Measurements from ENCODE around the gene RNF126.

Gene RNF126

DNA sequence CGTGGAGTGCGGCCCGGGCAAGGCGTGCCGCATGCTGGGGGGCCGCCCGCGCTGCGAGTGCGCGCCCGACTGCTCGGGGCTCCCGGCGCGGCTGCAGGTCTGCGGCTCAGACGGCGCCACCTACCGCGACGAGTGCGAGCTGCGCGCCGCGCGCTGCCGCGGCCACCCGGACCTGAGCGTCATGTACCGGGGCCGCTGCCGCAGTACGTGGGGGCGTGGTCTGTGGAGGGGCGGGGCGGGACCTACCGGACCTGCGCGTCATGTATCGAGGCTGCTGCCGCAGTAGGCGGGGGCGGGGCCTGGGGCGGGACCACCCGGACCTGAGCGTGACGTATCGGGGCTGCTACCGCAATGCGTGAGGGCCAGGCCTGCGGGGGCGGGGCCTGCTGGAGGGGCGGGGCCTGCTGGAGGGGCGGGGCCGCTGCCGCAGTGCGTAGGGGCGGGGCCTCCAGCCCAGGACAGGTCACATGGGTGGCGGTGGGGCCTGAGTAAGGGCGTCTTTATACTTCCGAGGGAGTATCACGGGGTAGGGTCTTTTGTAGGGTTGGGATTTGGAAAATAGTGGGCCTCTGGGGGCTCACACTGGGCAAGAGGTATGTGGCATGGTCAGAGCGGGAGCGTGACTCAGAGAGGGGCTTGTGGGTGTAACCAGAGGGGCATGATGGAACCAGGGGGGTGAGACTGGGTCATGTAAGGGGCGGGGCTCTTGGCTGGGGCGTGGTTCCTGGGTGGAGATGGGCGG lies 17.4 kb upstream of the RNF126 start:
- Histone ChIP-seq H3K27me3 (peaks cover 37 to 46% (median 44%) of the 10 kb centered on the region in 11 experiments), H3K4me1 (peaks cover 13 to 42% (median 34%) of the 10 kb centered on the region in 10 experiments), H3K36me3 (no peaks in the 10 kb centered on the region), H3K9me3 (replicated peaks in 1 of 11) (no peaks in the 10 kb centered on the region), H3K9ac (peak overlapping the region; percentile 83 to 98 (median 92)), H3K4me2 (peak overlapping the region; percentile 77 to 97 (median 95)), H4K20me1 (peaks cover 11 to 32% (median 21%) of the 10 kb centered on the region in 11 experiments; a peak in 19 of 22 replicates), H3K4me3 (peak overlapping the region; percentile 77 to 91 (median 86)), H3K27ac (peak overlapping the region; percentile 86 to 94 (median 92))
- TF ChIP-seq Cebpa-rat (IDR thresholded peaks at IDR 0.05) = no peak

GRCh38 chr19:679418-680286 lies 16.6 kb upstream of the RNF126 start:
- Histone ChIP-seq H3K27me3 (peaks cover 45 to 49% (median 48%) of the 10 kb centered on the region in 11 experiments), H3K9ac (peak overlapping the region; percentile 80 to 98 (median 92)), H3K4me1 (peaks cover 13 to 40% (median 29%) of the 10 kb centered on the region in 10 experiments), H4K20me1 (peaks cover 11 to 39% (median 21%) of the 10 kb centered on the region in 11 experiments; a peak in 19 of 22 replicates), H3K9me3 (replicated peaks in 1 of 11) (no peaks in the 10 kb centered on the region), H3K36me3 (no peaks in the 10 kb centered on the region), H3K4me2 (peak overlapping the region; percentile 77 to 97 (median 95)), H3K27ac (peak overlapping the region; percentile 74 to 92 (median 91)), H3K4me3 (peak overlapping the region; percentile 77 to 91 (median 86))
- no peak for TF ChIP-seq Cebpa-rat (IDR thresholded peaks at IDR 0.05)

DNA sequence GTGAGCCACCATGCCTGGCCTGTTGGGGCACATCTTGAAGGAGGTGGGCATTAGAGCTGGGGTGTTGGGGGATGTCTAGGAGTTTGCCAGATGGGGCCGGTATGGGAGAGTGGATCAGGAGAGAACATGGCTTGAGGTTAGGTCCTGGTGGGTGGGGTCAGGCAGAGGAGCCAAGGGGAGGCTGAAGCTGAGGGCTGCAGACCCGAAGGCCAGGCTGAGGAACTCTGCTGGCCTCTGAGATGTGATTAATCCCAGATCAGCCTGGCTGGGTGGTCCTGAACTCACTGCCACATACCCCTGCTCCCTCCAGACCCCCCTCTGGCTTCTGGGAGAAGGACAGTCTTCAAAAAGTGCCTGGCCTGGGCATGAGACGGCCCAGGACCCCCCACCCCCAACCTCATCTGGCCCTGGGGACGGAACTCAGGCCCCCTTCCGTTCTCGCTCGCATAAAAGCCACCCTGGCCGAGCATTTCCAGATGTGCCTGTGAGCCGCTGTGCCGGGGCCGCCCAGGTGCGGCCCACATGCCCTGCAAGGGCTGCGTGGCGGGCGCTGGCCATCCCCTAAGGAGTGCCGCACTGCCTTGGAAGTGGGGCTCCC lies 15.9 kb upstream of the RNF126 start:
- Histone ChIP-seq H3K27ac (peak overlapping the region in 3 of 11 experiments; percentile 48 to 92 (median 92); a peak in 3 of 22 replicates), H3K9me3 (replicated peaks in 1 of 11) (no peaks in the 10 kb centered on the region), H3K36me3 (no peaks in the 10 kb centered on the region), H3K4me3 (peak overlapping the region; percentile 77 to 91 (median 86); a peak in 19 of 20 replicates), H4K20me1 (peaks cover 11 to 43% (median 21%) of the 10 kb centered on the region in 11 experiments; a peak in 19 of 22 replicates), H3K9ac (peak overlapping the region; percentile 80 to 98 (median 92); a peak in 16 of 22 replicates), H3K4me1 (peaks cover 13 to 40% (median 29%) of the 10 kb centered on the region in 10 experiments), H3K4me2 (peak overlapping the region; percentile 77 to 97 (median 95)), H3K27me3 (peaks cover 53 to 56% (median 55%) of the 10 kb centered on the region in 11 experiments)
- no peak for TF ChIP-seq Cebpa-rat (IDR thresholded peaks at IDR 0.05)

DNA sequence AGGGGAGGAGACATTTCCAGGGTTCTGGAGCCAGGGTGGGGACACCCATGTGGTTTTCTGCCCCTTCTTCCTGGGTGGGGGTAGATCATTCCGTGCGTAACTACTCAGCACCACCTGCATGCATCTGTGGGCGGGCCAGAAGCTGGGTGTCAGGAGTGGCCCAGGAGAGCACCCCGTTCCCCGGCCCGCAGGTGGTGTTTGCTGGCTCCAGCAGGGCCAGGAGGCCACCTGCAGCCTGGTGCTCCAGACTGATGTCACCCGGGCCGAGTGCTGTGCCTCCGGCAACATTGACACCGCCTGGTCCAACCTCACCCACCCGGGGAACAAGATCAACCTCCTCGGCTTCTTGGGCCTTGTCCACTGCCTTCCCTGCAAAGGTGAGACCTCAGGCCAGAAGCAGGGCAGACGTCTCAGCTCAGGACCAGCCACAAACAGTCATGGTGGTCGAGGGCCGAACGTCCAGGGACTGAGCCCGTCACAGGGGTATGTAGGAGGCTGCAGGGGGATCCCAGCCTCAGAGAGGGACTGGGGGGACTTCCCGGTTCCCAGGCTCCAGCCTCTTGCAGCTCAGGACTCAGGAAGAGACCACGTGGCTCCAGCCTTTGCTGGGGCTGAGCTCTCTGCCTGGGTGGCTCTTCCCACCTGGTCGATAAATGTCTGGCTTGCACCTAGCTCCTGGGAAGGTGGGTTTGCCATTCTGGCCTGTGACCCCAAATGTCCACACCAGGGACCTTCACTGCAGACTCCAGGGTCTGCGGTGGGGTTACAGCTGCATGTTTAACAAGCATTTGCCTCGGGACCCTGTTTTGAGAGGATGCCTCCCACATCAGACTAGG lies 14.8 kb upstream of the RNF126 start:
- Histone ChIP-seq H3K4me2 (peak overlapping the region in 8 of 11 experiments; percentile 23 to 94 (median 44); a peak in 13 of 22 replicates), H3K9me3 (replicated peaks in 1 of 11) (no peaks in the 10 kb centered on the region), H3K36me3 (no peaks in the 10 kb centered on the region), H4K20me1 (peaks cover 11 to 43% (median 21%) of the 10 kb centered on the region in 11 experiments; a peak in 19 of 22 replicates), H3K4me1 (peaks cover 13 to 40% (median 29%) of the 10 kb centered on the region in 10 experiments), H3K9ac (no peak overlapping the region; a peak in 1 of 22 replicates), H3K27ac (no peak overlapping the region), H3K4me3 (no peak overlapping the region), H3K27me3 (peaks cover 54 to 62% (median 57%) of the 10 kb centered on the region in 11 experiments)
- TF ChIP-seq Cebpa-rat (IDR thresholded peaks at IDR 0.05) = no peak

GRCh38 chr19:677201-677600 lies 14.2 kb upstream of the RNF126 start:
- H3K4me2 ChIP-seq = no peak overlapping the region
- no peaks in the 10 kb centered on the region for H3K36me3 ChIP-seq
- peaks cover 11 to 43% (median 21%) of the 10 kb centered on the region in 11 experiments; a peak in 19 of 22 replicates for H4K20me1 ChIP-seq
- H3K4me1 ChIP-seq = peaks cover 13 to 40% (median 29%) of the 10 kb centered on the region in 10 experiments
- no peak overlapping the region for H3K9ac ChIP-seq
- peaks cover 54 to 62% (median 57%) of the 10 kb centered on the region in 11 experiments for H3K27me3 ChIP-seq
- no peak overlapping the region for H3K4me3 ChIP-seq
- TF ChIP-seq Cebpa-rat (IDR thresholded peaks at IDR 0.05) = no peak
- no peaks in the 10 kb centered on the region for H3K9me3 ChIP-seq (replicated peaks in 1 of 11)
- H3K27ac ChIP-seq = no peak overlapping the region

DNA sequence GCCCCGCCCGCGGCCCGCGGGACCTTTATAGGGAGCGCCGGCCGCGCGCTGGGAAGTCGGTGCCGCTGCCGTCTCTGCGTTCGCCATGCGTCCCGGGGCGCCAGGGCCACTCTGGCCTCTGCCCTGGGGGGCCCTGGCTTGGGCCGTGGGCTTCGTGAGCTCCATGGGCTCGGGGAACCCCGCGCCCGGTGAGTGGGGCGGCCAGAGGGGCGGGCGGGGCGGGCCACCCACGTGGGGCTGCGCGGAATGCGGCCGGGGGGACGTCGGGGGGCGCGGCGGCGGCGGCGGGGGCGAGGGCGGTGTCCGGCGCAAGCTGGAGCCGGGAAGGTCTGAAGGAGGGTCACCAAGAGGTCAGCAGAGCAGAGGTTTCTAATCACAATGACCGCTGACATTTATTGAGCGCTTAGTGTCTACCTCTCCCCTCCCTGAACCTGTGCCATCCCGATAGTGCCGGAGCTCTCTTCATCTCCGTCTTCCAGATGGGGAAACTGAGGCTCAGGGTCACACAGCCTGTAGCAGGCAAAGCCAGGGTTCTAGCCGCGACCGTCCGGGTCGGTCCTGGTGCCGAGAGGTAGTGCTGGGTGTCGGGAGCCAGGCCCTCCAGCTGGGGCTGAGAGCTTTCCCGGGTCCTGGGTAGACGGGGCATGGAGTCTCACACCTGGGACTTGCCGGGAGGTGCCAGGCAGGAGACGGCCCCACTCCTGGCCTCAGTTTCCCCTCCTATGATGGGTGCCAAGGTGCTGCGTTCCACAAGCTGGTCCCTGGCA lies 13.5 kb upstream of the RNF126 start, which contains the start of gene FSTL3:
Gene FSTL3 (plus strand): TSS at position 54 of the 767 bp plus-strand sequence. CDS start 32 bp downstream, at position 86.
- Histone ChIP-seq H3K9me3 (replicated peaks in 1 of 11) (no peaks in the 10 kb centered on the region), H4K20me1 (peaks cover 11 to 43% (median 21%) of the 10 kb centered on the region in 11 experiments; a peak in 19 of 22 replicates), H3K36me3 (no peaks in the 10 kb centered on the region), H3K4me2 (peak within 1 kb of the TSS in 3 of 11 experiments; percentile 9 to 21 (median 17); a peak in 1 of 22 replicates), H3K4me1 (peaks cover 11 to 36% (median 25%) of the 10 kb centered on the region in 10 experiments), H3K9ac (no peak within 1 kb of the TSS), H3K27ac (no peak within 1 kb of the TSS), H3K4me3 (no peak within 1 kb of the TSS), H3K27me3 (peaks cover 54 to 62% (median 57%) of the 10 kb centered on the region in 11 experiments)
- TF ChIP-seq Cebpa-rat (IDR thresholded peaks at IDR 0.05) = no peak

DNA sequence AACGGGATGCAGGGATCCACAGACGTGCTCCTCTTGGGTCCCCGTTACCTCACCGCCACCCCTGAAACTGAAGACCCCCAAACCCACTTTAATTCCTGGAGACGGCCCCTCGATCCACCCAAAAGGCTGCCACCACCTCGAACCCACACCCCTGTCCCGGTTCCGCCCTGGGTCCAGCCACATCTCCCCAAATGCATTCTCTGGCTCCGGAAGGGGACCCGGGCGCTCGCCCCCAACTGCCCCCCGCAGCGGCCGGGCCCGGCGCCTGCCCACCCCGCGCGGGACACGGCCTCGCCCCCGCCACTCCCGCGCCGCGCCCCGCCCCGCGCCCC lies 13.0 kb upstream of the RNF126 start:
- Histone ChIP-seq H3K27ac (no peak overlapping the region), H4K20me1 (peaks cover 11 to 43% (median 21%) of the 10 kb centered on the region in 11 experiments; a peak in 19 of 22 replicates), H3K9ac (no peak overlapping the region), H3K4me2 (peak overlapping the region in 1 of 11 experiments; percentile 9; a peak in 1 of 22 replicates), H3K36me3 (no peaks in the 10 kb centered on the region), H3K27me3 (peaks cover 54 to 62% (median 57%) of the 10 kb centered on the region in 11 experiments), H3K9me3 (replicated peaks in 1 of 11) (no peaks in the 10 kb centered on the region), H3K4me1 (peaks cover 7 to 32% (median 20%) of the 10 kb centered on the region in 10 experiments), H3K4me3 (no peak overlapping the region)
- TF ChIP-seq Cebpa-rat (IDR thresholded peaks at IDR 0.05) = no peak
